Choroid plexus epithelial cell (primary cell): Measurements from ENCODE around the gene COA7.
"Not testable (repeated sequence)": the region's sequence is repeated elsewhere in the genome, so short reads cannot be mapped to it uniquely, and the experiment has no call there.

Experiments used
- DNase-seq: peaks from one replicate; pipeline ENCODE4 v3.0.0-alpha.2; 2010; ENCODE audit warnings: low read depth
- H3K4me3 ChIP-seq: 2 replicates; pipeline ENCODE4 v1.5.1; 2011; ENCODE audit warnings: low read depth, mild to moderate bottlenecking, control low read depth, low read length, moderate library complexity
- CTCF ChIP-seq: conservative IDR thresholded peaks from 2 replicates; pipeline ENCODE4 v1.5.1; 2011; ENCODE audit warnings: low read depth, mild to moderate bottlenecking, control low read depth, inconsistent platforms, low read length, moderate library complexity

COA7 gene

DNA sequence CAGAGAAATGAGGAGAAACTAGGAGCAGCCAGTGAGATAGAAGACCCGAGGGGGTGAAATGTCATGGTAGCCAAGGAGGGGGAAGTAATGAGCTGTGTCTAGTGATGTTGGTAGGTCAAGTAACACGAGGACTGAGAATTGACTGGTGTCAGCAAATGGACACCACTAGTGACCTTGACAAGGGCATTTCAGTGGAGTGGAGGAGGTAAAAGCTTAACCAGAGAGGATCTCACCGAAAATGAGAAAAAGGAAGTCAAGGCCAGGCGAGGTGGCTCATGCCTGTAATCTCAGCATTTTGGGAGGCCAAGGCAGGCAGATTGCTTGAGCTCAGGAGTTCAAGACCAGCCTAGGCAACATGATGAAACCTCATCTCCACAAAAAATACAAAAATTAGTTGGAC lies 25.1 kb upstream of the COA7 start:
- DNase-seq, result no peak
- no peak overlapping the region for H3K4me3 ChIP-seq
- TF ChIP-seq CTCF, result no peak

GRCh38 chr1:52715296-52715695 lies 17.1 kb upstream of the COA7 start:
- DNase-seq, H3K4me3 ChIP-seq: not testable (repeated sequence)

DNA sequence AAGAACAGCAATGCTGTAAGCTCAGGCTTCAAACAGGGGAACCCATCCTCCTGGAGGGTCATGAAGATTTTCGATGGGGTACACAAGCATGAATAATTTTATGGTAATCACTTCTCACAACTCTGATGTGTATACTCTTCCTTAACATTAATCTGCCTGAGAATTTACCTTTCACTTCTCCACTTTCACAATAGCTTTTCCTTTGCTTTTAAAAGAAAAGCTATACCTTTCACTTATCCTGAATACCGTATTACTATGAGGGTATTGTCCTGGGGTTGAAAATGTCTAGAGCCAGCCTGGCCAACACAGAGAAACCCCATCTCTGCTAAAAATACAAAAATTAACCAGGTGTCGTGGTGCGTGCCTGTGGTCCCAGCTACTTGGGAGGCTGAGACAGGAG lies 15.4 kb upstream of the COA7 start:
- no peak for TF ChIP-seq CTCF
- H3K4me3 ChIP-seq, result no peak overlapping the region
- DNase-seq, result no peak

DNA sequence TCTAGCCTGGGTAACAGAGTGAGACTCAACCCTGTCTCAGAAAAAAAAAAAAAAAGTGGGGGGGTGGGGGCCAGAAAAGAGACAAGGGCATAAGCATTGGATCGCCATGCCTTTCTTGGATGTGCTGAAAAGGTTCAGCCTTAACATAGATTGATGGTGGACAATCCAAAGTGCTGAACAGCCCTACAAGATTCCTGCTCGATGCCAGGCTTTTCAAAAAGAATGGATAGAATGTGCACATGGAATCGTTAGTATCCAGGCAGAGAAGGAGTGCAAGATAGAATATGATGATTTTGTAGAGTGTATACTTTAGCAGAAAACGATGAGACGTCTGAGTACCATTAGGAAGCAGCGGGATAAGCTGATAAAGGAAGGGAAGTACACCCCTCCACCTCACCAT lies 10.9 kb upstream of the COA7 start:
- no peak for TF ChIP-seq CTCF
- H3K4me3 ChIP-seq, result no peak overlapping the region
- DNase-seq, result no peak

GRCh38 chr1:52707927-52708655 lies 9.9 kb upstream of the COA7 start:
- H3K4me3 ChIP-seq, result no peak overlapping the region
- TF ChIP-seq CTCF, result no peak
- peak; percentile 33 for DNase-seq

DNA sequence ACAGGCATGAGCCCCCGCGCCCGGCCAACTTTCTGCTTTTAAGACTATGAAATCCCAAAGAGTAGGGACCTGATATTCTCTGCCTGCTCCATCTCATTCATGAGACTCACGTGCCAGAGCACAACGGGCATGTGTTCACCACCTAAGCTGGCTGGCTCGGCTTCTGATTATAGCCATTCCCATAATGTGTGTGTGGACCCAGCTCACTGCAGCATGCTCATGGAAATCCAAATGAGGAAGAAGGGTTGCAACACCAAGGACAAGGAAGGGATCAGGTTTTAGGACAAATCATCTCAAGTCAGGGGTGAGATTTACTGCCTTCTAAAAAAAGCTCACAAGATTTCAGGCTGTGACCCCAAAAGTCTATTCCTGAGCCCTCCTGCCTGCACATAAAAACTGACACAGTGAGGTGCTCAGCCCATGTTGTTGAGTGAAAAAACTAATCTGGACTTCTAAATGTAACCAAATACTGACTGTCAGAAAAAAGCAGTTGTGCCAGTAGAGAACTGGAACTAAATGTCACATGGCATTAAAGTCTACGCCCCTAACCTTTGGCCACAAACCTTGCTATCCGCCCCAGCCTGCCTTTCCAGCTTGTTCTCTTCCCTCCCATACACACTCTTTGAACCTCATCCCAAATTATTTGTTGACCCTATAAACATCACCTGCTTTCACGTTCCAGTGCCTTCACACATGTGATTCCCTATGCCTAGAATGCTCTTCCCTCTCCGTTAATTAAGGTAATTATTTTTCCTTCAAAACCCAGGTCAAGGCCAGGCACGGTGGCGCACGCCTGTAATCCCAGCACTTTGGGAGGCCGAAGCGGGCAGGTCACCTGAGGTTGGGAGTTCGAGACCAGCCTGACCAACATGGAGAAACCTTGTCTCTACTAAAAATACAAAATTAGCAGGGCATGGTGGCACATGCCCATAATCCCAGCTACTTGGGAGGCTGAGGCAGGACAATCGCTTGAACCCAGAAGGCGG lies 9.1 kb upstream of the COA7 start:
- no peak for DNase-seq
- no peak overlapping the region for H3K4me3 ChIP-seq
- no peak for TF ChIP-seq CTCF

GRCh38 chr1:52706136-52706670 lies 8.1 kb upstream of the COA7 start:
- no peak for DNase-seq
- H3K4me3 ChIP-seq, result no peak overlapping the region
- no peak for TF ChIP-seq CTCF
